Thyroid gland (tissue), 4 donors: Measurements from ENCODE around the gene BRINP3.

Experiments
- CTCF ChIP-seq, 6 experiments: fragments of 200-600 bp in 3 of 6; fragments of 450-650 bp in 3 of 6; sonication (generic) in 3 of 6; IDR thresholded peaks; one replicate each; pipeline ENCODE4 v1.5.1; 2016 to 2019; ENCODE audit warnings: antibody characterized with exemption in 6 of 6, mild to moderate bottlenecking in 2 of 6, inconsistent platforms in 1 of 6, moderate library complexity in 1 of 6
- POLR2A ChIP-seq, 2 donors: fragments of 450-650 bp; IDR thresholded peaks; one replicate each; pipeline ENCODE4 v1.6.1; 2017; ENCODE audit warnings: antibody characterized with exemption in 2 of 2, mild to moderate bottlenecking in 2 of 2, moderate library complexity in 1 of 2

- no peak for TF ChIP-seq CTCF (IDR thresholded peaks at IDR 0.05)
- no peak for TF ChIP-seq POLR2A (IDR thresholded peaks at IDR 0.05)
These were observed 101.6 kb downstream of the BRINP3 start for GRCh38 chr1:190376044-190376443.
